ENCODE results near the gene DPP7. TPM values are rescaled to one million over a fixed set of nuclear protein-coding genes. Genes with fewer than 3 reads are reported as not detected.
A peak's percentile ranks its signal among the peaks of the same experiment; 100 is the strongest.
"Not testable (repeated sequence)": the region's sequence is repeated elsewhere in the genome, so short reads cannot be mapped to it uniquely, and the experiment has no call there.

Gene DPP7
- total and polyA plus RNA-seq, 9 of the 15 experiments (the other 6 are each of a cell fraction or from before 2014, with no cell fraction given) = 0.99 to 365 (median 132) TPM

DNA sequence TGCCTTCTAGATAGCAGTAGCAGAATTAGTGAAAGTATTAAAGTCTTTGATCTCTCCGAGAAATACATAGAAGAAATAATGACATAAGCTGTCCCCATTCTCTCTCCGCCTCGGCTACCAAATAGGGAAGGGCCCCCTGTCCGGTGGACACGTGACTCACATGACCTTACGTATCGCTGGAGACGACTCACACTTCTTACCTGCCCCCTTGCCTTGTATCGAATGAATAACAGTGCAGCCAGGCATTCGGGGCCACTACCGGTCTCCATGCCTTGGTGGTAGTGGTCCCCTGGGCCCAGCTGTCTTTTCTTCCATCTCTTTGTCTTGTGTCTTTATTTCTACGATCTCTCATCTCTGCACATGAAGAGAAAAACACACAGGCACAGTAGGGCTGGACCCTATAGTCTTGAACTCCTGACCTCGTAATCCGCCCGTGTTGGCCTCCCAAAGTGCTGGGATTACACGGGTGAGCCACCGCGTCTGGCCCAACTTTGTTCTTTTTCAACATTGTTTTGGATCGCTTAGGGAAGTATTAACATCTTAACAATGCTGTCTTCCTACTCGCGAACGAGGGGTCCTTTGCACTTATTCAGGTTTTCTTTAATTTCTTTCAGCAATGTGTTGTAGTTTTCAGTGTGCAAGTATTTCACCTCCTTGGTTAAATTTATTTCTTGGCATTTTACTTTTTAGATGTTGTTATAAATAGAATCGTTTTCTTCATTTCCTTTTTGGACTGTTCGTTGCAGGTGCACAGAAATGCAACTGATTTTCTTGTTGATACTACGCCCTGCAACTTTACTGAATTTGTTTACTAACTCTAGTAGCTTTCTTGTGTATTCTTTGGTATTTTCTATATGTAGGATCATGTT, 7.6 kb upstream of the DPP7 start:
- H3K27me3 ChIP-seq (ENCODE audit: control insufficient read depth in 2 of 2, insufficient read depth in 2 of 2, low read length in 2 of 2); FAIRE-seq; intact Hi-C loops (cut with micrococcal nuclease); H3K9me3 ChIP-seq (replicated peaks; ENCODE audit: control insufficient read depth, insufficient read depth, low read depth, low read length); H3K9ac ChIP-seq (ENCODE audit: insufficient read depth in 1 of 2, low read depth in 2 of 2, low read length in 2 of 2); DNase-seq (ENCODE audit: extremely low read depth in 1 of 4, low spot score in 3 of 4); BruUV-seq (replicated peaks); H4K20me1 ChIP-seq (replicated peaks; ENCODE audit: control insufficient read depth, insufficient read depth, low read length); in situ Hi-C loops (cut with MboI); H3K9me1 ChIP-seq (ENCODE audit: control insufficient read depth, insufficient read depth, low read length); H3K4me3 ChIP-seq; H3K36me3 ChIP-seq (ENCODE audit: control insufficient read depth, insufficient read depth, low read length); TF ChIP-seq NR2C1 (tag; IDR thresholded peaks at IDR 0.05); TOE1 (CRISPR knock-in tag; IDR thresholded peaks at IDR 0.05; ENCODE audit: borderline replicate concordance, low read depth): not testable (repeated sequence)
- Histone ChIP-seq H3K4me2 (ENCODE audit: insufficient read depth, low read length) (peak overlapping the region; percentile 64), H3K4me1 (replicated peaks in 1 of 2; ENCODE audit: control insufficient read depth in 2 of 2, insufficient read depth in 2 of 2, low read length in 2 of 2) (peaks cover 16 to 25% of the 10 kb centered on the region in 2 experiments), H2AFZ (ENCODE audit: low read depth, low read length) (peak overlapping the region; percentile 72; the same call in 1 of the 2 replicates), H3K27ac (ENCODE audit: extremely low read depth, low read depth, low read length) (peak overlapping the region; percentile 27; the same call in 1 of the 3 replicates), H3K79me2 (ENCODE audit: control insufficient read depth, insufficient read depth, low read length) (peaks cover 10% of the 10 kb centered on the region)
- ChIA-PET CTCF (ENCODE audit: low intra/inter-chr PET ratio) (interaction anchor here (2.0 kb wide), 1 partner anchor 115 kb away, joined by 4 read pairs; no protein-coding TSS in a partner anchor), POLR2A (interaction anchor here (1.5 kb wide), 1 partner anchor 32 kb away, joined by 4 read pairs; no protein-coding TSS in a partner anchor)
- 27% methylated on average over 23 of the region's 25 CpGs for WGBS (ENCODE audit: insufficient coverage, low coverage, missing lambda C conversion rate)
- ATAC-seq = peak; percentile 69
- TF ChIP-seq, protein P1, sequence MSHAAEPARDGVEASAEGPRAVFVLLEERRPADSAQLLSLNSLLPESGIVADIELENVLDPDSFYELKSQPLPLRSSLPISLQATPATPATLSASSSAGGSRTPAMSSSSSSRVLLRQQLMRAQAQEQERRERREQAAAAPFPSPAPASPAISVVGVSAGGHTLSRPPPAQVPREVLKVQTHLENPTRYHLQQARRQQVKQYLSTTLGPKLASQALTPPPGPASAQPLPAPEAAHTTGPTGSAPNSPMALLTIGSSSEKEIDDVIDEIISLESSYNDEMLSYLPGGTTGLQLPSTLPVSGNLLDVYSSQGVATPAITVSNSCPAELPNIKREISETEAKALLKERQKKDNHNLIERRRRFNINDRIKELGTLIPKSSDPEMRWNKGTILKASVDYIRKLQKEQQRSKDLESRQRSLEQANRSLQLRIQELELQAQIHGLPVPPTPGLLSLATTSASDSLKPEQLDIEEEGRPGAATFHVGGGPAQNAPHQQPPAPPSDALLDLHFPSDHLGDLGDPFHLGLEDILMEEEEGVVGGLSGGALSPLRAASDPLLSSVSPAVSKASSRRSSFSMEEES (CRISPR knock-in tag; IDR thresholded peaks at IDR 0.05) = peak; percentile 54
- TF ChIP-seq NR2C1 (IDR thresholded peaks at IDR 0.05) (0 out of 2 replicates have a peak, but pooled peaks have one; percentile 31), RAD51 (IDR thresholded peaks at IDR 0.05; ENCODE audit: borderline replicate concordance, low read depth) (peak; percentile 78), ZFX (CRISPR knock-in tag; IDR thresholded peaks at IDR 0.05) (peak; percentile 16; the same call in 1 of the 2 replicates), TOE1 (IDR thresholded peaks at IDR 0.05; ENCODE audit: borderline replicate concordance) (peak; percentile 70; the same call in 1 of the 2 replicates), SRF (CRISPR knock-in tag; IDR thresholded peaks at IDR 0.05) (peak in 1 of 2 experiments; percentile 47; a peak in 1 of 4 replicates)
- TF ChIP-seq, protein P2, sequence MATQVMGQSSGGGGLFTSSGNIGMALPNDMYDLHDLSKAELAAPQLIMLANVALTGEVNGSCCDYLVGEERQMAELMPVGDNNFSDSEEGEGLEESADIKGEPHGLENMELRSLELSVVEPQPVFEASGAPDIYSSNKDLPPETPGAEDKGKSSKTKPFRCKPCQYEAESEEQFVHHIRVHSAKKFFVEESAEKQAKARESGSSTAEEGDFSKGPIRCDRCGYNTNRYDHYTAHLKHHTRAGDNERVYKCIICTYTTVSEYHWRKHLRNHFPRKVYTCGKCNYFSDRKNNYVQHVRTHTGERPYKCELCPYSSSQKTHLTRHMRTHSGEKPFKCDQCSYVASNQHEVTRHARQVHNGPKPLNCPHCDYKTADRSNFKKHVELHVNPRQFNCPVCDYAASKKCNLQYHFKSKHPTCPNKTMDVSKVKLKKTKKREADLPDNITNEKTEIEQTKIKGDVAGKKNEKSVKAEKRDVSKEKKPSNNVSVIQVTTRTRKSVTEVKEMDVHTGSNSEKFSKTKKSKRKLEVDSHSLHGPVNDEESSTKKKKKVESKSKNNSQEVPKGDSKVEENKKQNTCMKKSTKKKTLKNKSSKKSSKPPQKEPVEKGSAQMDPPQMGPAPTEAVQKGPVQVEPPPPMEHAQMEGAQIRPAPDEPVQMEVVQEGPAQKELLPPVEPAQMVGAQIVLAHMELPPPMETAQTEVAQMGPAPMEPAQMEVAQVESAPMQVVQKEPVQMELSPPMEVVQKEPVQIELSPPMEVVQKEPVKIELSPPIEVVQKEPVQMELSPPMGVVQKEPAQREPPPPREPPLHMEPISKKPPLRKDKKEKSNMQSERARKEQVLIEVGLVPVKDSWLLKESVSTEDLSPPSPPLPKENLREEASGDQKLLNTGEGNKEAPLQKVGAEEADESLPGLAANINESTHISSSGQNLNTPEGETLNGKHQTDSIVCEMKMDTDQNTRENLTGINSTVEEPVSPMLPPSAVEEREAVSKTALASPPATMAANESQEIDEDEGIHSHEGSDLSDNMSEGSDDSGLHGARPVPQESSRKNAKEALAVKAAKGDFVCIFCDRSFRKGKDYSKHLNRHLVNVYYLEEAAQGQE (IDR thresholded peaks at IDR 0.05; ENCODE audit: borderline replicate concordance) = peak; percentile 1; the same call in 1 of the 2 replicates
- TF ChIP-seq, protein P2 (CRISPR knock-in tag; IDR thresholded peaks at IDR 0.05; ENCODE audit: low read depth) = not testable (repeated sequence)

Measured in K562 (cell line).